D721Med (cell line): ENCODE measurements around the gene OR13C4.

Source experiments
- DNase-seq: peaks from one replicate; pipeline ENCODE4 v3.0.0; 2011; ENCODE audit warnings: low spot score; ENCODE audit not compliant: insufficient read length
- FAIRE-seq: peaks from 2 replicates; lab custom pipeline; 2011; peaks lifted over from hg19 to GRCh38; lab: Jason Lieb, UNC
- CTCF ChIP-seq: IDR thresholded peaks from 2 replicates; pipeline ENCODE4 v1.5.1; 2012; ENCODE audit warnings: mild to moderate bottlenecking, control low read depth; ENCODE audit not compliant: insufficient read depth; ENCODE audit errors: missing control alignments

OR13C4 gene

GRCh38 chr9:104527109-104527508 lies at the start of gene OR13C4:
Gene OR13C4 (minus strand): TSS chr9:104527209. CDS start chr9:104527209, 0 bp downstream.
- FAIRE-seq (no peak), DNase-seq (no peak)
- no peak for TF ChIP-seq CTCF

- TF ChIP-seq CTCF = no peak
- FAIRE-seq (no peak), DNase-seq (no peak)
Measured at GRCh38 chr9:104575456-104575855, 48.4 kb upstream of the OR13C4 start.

- no peak for FAIRE-seq
- DNase-seq = no peak
- TF ChIP-seq CTCF = no peak
Measured at GRCh38 chr9:104572612-104573011, 45.6 kb upstream of the OR13C4 start.

GRCh38 chr9:104568868-104569267 lies 41.9 kb upstream of the OR13C4 start, which contains the start of gene OR13C8:
Gene OR13C8 (plus strand): TSS chr9:104569168. CDS start chr9:104569168, 0 bp downstream.
- DNase-seq (no peak), FAIRE-seq (no peak)
- no peak for TF ChIP-seq CTCF

- TF ChIP-seq CTCF = no peak
- no peak for DNase-seq
- FAIRE-seq = no peak
Measured at GRCh38 chr9:104564358-104564757, 37.3 kb upstream of the OR13C4 start.

GRCh38 chr9:104556830-104557634 lies 30.0 kb upstream of the OR13C4 start:
- DNase-seq = no peak
- TF ChIP-seq CTCF = no peak
- no peak for FAIRE-seq

GRCh38 chr9:104555521-104555920 lies 28.5 kb upstream of the OR13C4 start:
- DNase-seq = no peak
- FAIRE-seq = no peak
- no peak for TF ChIP-seq CTCF
